Measurements from ENCODE around the gene METTL3.

METTL3 gene

DNA sequence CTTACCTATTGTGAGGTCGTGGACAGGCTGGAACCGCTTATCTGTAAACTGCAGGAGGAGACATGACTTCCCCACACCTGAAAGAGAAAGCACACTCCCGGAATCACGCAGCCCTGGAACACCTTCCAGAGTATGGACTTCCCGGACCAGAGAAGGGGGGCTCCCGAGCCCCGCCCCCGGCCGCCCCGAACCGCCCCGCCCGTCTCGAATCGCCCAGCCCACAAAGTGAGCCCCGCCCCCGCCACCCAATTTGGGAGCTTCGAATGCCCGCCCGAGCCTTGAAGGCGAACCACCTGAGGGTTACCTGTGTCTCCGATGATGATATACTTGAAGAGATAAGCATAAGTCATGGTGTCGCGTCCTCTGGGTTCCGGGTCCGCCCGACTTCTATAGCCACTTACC is 34.6 kb downstream of the METTL3 start:
- DNase-seq (ENCODE audit: low read depth) = no peak

- no peak for DNase-seq (ENCODE audit: low read depth)
Measured at GRCh38 chr14:21475767-21476522, 35.2 kb downstream of the METTL3 start.

DNA sequence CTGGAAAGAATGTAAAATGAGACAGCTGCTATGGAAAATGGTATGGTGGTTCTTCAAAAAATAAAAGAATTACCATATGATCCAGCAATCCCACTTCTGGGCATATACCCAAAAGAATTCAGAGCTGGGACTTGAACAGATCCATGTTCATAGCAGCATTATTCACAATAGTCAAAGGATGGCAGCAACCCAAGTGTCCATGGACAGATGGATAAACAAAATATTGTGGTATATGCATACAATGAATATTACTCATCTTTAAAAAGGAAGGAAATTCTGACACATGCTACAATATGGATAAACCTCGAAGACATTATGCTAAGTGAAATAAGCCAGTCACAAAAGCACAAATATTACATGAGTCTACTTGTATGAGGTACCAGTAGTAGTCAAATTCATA is 43.5 kb downstream of the METTL3 start:
- peak; percentile 84 for DNase-seq (ENCODE audit: low read depth)

DNA sequence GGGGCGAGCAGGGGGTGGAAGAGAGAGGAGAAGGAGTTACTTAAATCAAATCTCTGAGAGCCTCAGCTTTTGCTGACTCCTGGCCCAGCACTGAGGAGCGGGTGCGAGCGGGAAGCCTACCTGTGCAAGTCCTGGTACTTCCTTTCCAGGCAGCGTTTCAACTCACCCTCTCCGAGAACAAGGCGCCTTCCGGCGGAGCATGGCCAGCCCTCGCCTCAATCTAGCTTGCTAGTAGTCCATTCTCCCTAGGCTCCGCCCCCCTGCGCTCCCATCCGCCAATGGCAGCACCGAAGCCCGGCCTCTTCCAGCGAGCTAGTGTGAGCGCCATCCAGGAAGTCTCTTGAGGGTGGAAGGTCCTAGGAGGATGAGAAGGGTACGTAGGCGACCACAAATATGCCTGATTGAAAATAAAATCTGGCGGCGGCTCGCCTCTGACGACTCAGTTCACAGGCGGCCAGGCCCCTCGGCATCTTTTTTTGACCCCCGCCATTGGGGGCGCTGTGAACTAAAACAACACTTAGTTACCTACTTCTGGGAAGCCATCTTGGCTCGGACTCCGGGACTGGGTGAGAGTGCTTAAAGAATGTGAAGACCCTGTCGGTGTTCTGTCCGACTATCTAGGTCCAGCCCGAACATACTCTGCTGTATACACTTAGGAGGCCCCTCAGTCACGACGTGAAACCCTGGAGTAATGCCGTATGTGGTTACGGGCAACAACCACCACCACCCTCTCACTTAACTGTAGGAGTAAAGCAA is 55.0 kb downstream of the METTL3 start, which contains the start of gene CHD8:
TSS of gene CHD8 (minus strand) at position 212 of the 756 bp plus-strand sequence. CDS start 24,480 bp downstream, outside the sequence.
- peak; percentile 99 for DNase-seq (ENCODE audit: low read depth)

GRCh38 chr14:21455592-21455911 is 55.6 kb downstream of the METTL3 start:
- no peak for DNase-seq (ENCODE audit: low read depth)

DNA sequence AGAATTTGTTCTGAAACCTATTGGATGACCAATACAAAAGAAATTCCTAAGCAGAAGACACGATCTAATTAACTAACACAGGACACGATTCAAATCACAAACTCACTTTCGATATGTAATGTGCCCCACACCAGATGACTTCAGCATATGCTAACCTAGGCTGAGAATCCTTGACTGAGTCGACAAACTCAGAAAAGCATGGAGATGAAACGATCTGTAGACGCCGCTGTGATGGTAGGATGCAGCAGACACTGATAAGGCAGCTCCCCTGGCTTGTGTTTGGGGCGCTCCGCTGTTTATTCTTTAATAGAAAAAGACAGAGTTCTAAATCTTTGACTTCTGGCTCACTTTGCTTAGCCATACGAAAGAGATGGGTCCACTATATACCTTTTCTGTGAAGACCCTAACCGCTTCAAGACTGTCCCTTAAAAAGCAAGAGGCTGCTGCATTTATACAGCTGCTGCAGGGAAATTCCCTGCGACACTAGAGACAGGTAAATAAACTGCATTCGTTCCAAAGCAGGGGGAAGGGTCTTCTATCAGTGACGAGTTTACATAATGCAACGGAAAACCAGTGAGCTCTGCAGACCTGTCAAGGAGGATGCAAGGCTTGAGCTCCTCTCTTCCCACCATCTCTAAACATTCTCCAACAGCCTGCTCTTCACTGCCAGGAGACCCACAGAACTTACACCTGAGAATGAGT is 56.1 kb downstream of the METTL3 start:
- no peak for DNase-seq (ENCODE audit: low read depth)

GRCh38 chr14:21449899-21450216 is 61.3 kb downstream of the METTL3 start:
- no peak for DNase-seq (ENCODE audit: low read depth)
